CD14-positive monocyte (primary cell): ENCODE measurements around the gene MYH9. TPM values are rescaled to one million over a fixed set of nuclear protein-coding genes. Genes with fewer than 3 reads are reported as not detected.

Experiments
- DNase-seq, 3 donors: peaks; one replicate each; pipeline ENCODE4 v3.0.0-alpha.2; 2011 to 2022
- H2AFZ ChIP-seq: 2 replicates; pipeline ENCODE4 v1.6.0; 2012; ENCODE audit warnings: mild to moderate bottlenecking, low read depth, low read length, inconsistent platforms; ENCODE audit not compliant: insufficient read depth, poor library complexity, severe bottlenecking
- H3K27ac ChIP-seq, 2 donors: 1 replicate in 1 of 2; 2 replicates in 1 of 2; pipeline ENCODE4 v1.5.1; 2012 to 2013; ENCODE audit warnings: low read length in 2 of 2, control low read depth in 1 of 2, inconsistent platforms in 1 of 2, low read depth in 1 of 2, mild to moderate bottlenecking in 1 of 2
- H3K27me3 ChIP-seq, 2 donors: one replicate each; pipeline versions ENCODE4 v1.6.0 to v1.6.1; 2011 to 2013; ENCODE audit warnings: low read length in 2 of 2; ENCODE audit not compliant: control insufficient read depth in 2 of 2, insufficient read depth in 2 of 2
- H3K36me3 ChIP-seq, 2 donors: replicated peaks in 1 of 2; 1 replicate in 1 of 2; 2 replicates in 1 of 2; pipeline versions ENCODE4 v1.5.1 to v1.6.1; 2012 to 2013; ENCODE audit warnings: low read length in 2 of 2, control low read depth in 1 of 2, inconsistent platforms in 1 of 2, mild to moderate bottlenecking in 1 of 2; ENCODE audit not compliant: insufficient read depth in 2 of 2, control insufficient read depth in 1 of 2
- H3K4me1 ChIP-seq, 2 donors: 1 replicate in 1 of 2; 2 replicates in 1 of 2; pipeline versions ENCODE4 v1.5.1 to v1.6.1; 2012 to 2013; ENCODE audit warnings: low read length in 2 of 2, control low read depth in 1 of 2, inconsistent platforms in 1 of 2, mild to moderate bottlenecking in 1 of 2, moderate library complexity in 1 of 2; ENCODE audit not compliant: insufficient read depth in 2 of 2, control insufficient read depth in 1 of 2
- H3K4me2 ChIP-seq: replicated peaks from 2 replicates; pipeline ENCODE3; 2012; ENCODE audit warnings: low read length, moderate library complexity, mild to moderate bottlenecking; ENCODE audit not compliant: poor library complexity, severe bottlenecking; ENCODE audit errors: extremely low read depth
- H3K4me3 ChIP-seq, 3 experiments: fragments of 200-600 bp in 1 of 3; sonication (generic) in 1 of 3; replicated peaks in 1 of 3; 1 replicate in 2 of 3; 2 replicates in 1 of 3; pipeline ENCODE4 v1.5.1; 2011 to 2013; ENCODE audit warnings: low read length in 3 of 3, mild to moderate bottlenecking in 3 of 3, control low read depth in 2 of 3, low read depth in 2 of 3, inconsistent platforms in 1 of 3, moderate library complexity in 1 of 3
- H3K79me2 ChIP-seq: 2 replicates; pipeline ENCODE4 v1.6.0; 2012; ENCODE audit warnings: mild to moderate bottlenecking, control low read depth, inconsistent platforms, low read length, moderate library complexity; ENCODE audit not compliant: insufficient read depth
- H3K9ac ChIP-seq: 2 replicates; pipeline ENCODE4 v1.6.0; 2017; ENCODE audit warnings: low read length, mild to moderate bottlenecking; ENCODE audit not compliant: insufficient read depth, poor library complexity, severe bottlenecking
- H3K9me3 ChIP-seq, 2 donors: replicated peaks in 1 of 2; 1 replicate in 1 of 2; 2 replicates in 1 of 2; pipeline versions ENCODE4 v1.5.1 to v1.6.1; 2012 to 2013; ENCODE audit warnings: low read length in 2 of 2, control low read depth in 1 of 2; ENCODE audit not compliant: control insufficient read depth in 1 of 2, insufficient read depth in 1 of 2
- H4K20me1 ChIP-seq: 2 replicates; pipeline ENCODE4 v1.6.0; 2012; ENCODE audit warnings: mild to moderate bottlenecking, low read length, control low read depth, moderate library complexity; ENCODE audit not compliant: insufficient read depth
- H3K27ac Mint-ChIP-seq, 7 donors: one replicate each; pipeline ENCODE4 v1.8.0; 2020; ENCODE audit warnings: mild to moderate bottlenecking in 7 of 7, mixed read lengths in 7 of 7, moderate library complexity in 6 of 7, inconsistent platforms in 2 of 7
- H3K27me3 Mint-ChIP-seq, 3 donors: one replicate each; pipeline ENCODE4 v1.8.0; 2021 to 2022; ENCODE audit warnings: low read depth in 3 of 3, mild to moderate bottlenecking in 3 of 3, mixed read lengths in 3 of 3, moderate library complexity in 3 of 3, inconsistent platforms in 1 of 3
- H3K36me3 Mint-ChIP-seq, 2 donors: one replicate each; pipeline ENCODE4 v1.8.0; 2020; ENCODE audit warnings: mixed read lengths in 2 of 2, inconsistent platforms in 1 of 2, mild to moderate bottlenecking in 1 of 2
- H3K4me1 Mint-ChIP-seq: one replicate; pipeline ENCODE4 v1.8.0; 2020; ENCODE audit warnings: mild to moderate bottlenecking, mixed read lengths
- H3K4me3 Mint-ChIP-seq, 2 donors: one replicate each; pipeline ENCODE4 v1.8.0; 2020; ENCODE audit warnings: mild to moderate bottlenecking in 2 of 2, mixed read lengths in 2 of 2, moderate library complexity in 1 of 2
- H3K9me3 Mint-ChIP-seq, 7 donors: one replicate each; pipeline ENCODE4 v1.8.0; 2020 to 2022; ENCODE audit warnings: mixed read lengths in 7 of 7, mild to moderate bottlenecking in 6 of 7, moderate library complexity in 6 of 7, inconsistent platforms in 2 of 7
- WGBS: methylation state at CpG from one replicate; pipeline ENCODE4 v1.1.5; 2013; ENCODE audit warnings: missing lambda C conversion rate; ENCODE audit not compliant: insufficient coverage; 5-methylcytosine and 5-hydroxymethylcytosine counted together
- intact Hi-C, 2 donors: fragments of 100-400 bp; cut with micrococcal nuclease; formaldehyde crosslinking; loops; one replicate each; pipeline versions ENCODE4 v1.15.0 to v1.15.1; 2023
- polyA plus RNA-seq, 3 donors: library from polyadenylated mRNA; depleted of rRNA in 1 of 3; unstranded in 2 of 3; stranded (reverse) in 1 of 3; fragments of 300-500 nt in 2 of 3; fragments of >200 nt in 1 of 3; fragmentation: Illumina TruSeq in 2 of 3; gene quantifications; 1 replicate in 2 of 3; 2 replicates in 1 of 3; pipeline ENCODE4 v1.2.3, GENCODE V29; 2012 to 2021
- TF ChIP-seq, protein P1 (sequence below): fragments of 200-600 bp; IDR thresholded peaks from one replicate; pipeline ENCODE4 v1.8.0; 2022; ENCODE audit warnings: antibody characterized with exemption, mild to moderate bottlenecking

The MYH9 gene
- polyA plus RNA-seq, 3 donors, result 35.6 to 163 (median 79.5) TPM

DNA sequence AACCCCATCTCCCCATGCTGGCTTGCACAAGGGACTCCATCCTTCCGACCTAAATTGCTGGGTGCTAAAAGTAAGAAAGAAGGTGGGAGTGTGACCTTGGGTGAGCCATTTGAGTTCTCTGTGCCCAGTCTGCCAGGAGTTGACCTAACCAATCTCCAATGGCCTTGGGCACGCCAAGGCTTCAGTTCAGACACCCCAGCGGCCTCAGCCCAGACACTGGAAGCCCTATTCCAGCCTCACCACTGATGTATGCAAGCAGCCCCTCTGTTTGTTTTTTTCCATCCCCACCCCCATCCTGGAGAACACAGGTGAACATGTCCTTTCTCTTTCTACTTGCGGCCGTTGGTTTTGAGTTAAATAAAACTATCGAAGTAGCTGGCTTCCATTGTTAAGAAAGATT lies 31.9 kb downstream of the MYH9 start:
- Mint-ChIP-seq H3K9me3 (no peaks in the 10 kb centered on the region), H3K4me1 (peaks cover 82% of the 10 kb centered on the region), H3K4me3 (no peak overlapping the region), H3K27ac (peak overlapping the region; percentile 80 to 94 (median 86)), H3K36me3 (peaks cover 26 to 60% of the 10 kb centered on the region in 2 donors), H3K27me3 (no peaks in the 10 kb centered on the region)
- peak overlapping the region; percentile 43 to 81 for H3K27ac ChIP-seq
- peak overlapping the region; percentile 29 for H3K4me2 ChIP-seq
- no peak for DNase-seq
- TF ChIP-seq, protein P1, sequence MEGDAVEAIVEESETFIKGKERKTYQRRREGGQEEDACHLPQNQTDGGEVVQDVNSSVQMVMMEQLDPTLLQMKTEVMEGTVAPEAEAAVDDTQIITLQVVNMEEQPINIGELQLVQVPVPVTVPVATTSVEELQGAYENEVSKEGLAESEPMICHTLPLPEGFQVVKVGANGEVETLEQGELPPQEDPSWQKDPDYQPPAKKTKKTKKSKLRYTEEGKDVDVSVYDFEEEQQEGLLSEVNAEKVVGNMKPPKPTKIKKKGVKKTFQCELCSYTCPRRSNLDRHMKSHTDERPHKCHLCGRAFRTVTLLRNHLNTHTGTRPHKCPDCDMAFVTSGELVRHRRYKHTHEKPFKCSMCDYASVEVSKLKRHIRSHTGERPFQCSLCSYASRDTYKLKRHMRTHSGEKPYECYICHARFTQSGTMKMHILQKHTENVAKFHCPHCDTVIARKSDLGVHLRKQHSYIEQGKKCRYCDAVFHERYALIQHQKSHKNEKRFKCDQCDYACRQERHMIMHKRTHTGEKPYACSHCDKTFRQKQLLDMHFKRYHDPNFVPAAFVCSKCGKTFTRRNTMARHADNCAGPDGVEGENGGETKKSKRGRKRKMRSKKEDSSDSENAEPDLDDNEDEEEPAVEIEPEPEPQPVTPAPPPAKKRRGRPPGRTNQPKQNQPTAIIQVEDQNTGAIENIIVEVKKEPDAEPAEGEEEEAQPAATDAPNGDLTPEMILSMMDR, result no peak
- peaks cover 0 to 3% of the 10 kb centered on the region in 2 donors for H3K36me3 ChIP-seq
- H3K9me3 ChIP-seq, result no peaks in the 10 kb centered on the region
- no peak overlapping the region for H3K9ac ChIP-seq
- H2AFZ ChIP-seq, result no peak overlapping the region
- peaks cover 100% of the 10 kb centered on the region for H4K20me1 ChIP-seq
- H3K79me2 ChIP-seq, result peaks cover 100% of the 10 kb centered on the region
- H3K27me3 ChIP-seq, result no peaks in the 10 kb centered on the region
- 92% methylated on average over 4 of the region's 6 CpGs for WGBS
- peaks cover 64 to 77% of the 10 kb centered on the region in 2 donors for H3K4me1 ChIP-seq
- intact Hi-C loops, result loop anchor here in 1 of 2 donors (2.0 kb wide), 1 partner anchor 23 kb away; no protein-coding TSS in a partner anchor
- no peak overlapping the region for H3K4me3 ChIP-seq

DNA sequence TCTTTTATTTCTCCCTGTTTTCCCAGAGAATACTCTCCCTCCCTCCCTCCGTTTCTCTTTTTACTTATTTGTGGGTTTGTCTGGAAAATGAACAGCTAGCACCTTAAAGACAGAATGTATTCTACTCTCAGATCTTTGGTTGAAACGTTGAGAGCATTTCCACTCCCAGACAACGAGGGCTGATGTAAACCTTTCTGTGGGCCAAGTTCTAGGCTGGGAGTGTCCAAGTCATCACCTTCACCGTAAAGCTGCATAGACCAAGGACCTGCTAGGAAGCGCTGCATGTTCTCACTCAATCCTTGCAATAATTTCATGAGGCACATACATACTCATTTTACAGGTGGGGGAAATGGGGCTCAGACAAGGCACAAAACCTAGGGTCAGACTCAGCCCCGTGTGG lies 32.4 kb downstream of the MYH9 start:
- no peak overlapping the region for H2AFZ ChIP-seq
- peak overlapping the region; percentile 80 to 94 (median 86) for H3K27ac Mint-ChIP-seq
- H3K27ac ChIP-seq, result peak overlapping the region; percentile 43 to 81
- peak overlapping the region; percentile 60 to 67 for H3K4me3 Mint-ChIP-seq
- peaks cover 79% of the 10 kb centered on the region for H3K4me1 Mint-ChIP-seq
- intact Hi-C loops, result no loop called here
- H3K79me2 ChIP-seq, result peaks cover 100% of the 10 kb centered on the region
- no peaks in the 10 kb centered on the region for H3K9me3 ChIP-seq
- peaks cover 26 to 59% of the 10 kb centered on the region in 2 donors for H3K36me3 Mint-ChIP-seq
- H3K4me1 ChIP-seq, result peaks cover 61 to 72% of the 10 kb centered on the region in 2 donors
- H3K4me2 ChIP-seq, result peak overlapping the region; percentile 29
- H3K9ac ChIP-seq, result peak overlapping the region; percentile 11
- peaks cover 100% of the 10 kb centered on the region for H4K20me1 ChIP-seq
- H3K27me3 Mint-ChIP-seq, result no peaks in the 10 kb centered on the region
- H3K4me3 ChIP-seq, result peak overlapping the region in 1 of 3 experiments; percentile 38
- WGBS, result 60% methylated on average over 1 of the region's 6 CpGs
- H3K36me3 ChIP-seq, result peaks cover 0 to 3% of the 10 kb centered on the region in 2 donors
- DNase-seq, result no peak
- no peaks in the 10 kb centered on the region for H3K9me3 Mint-ChIP-seq
- TF ChIP-seq, protein P1, result no peak
- H3K27me3 ChIP-seq, result no peaks in the 10 kb centered on the region
